NCI-H69 (cell line): ENCODE measurements around the gene RFX6.

ENCODE experiments used
- DNase-seq: peaks from one replicate; lab custom pipeline; 2025; lab: John Stamatoyannopoulos, UW

The RFX6 gene

DNA sequence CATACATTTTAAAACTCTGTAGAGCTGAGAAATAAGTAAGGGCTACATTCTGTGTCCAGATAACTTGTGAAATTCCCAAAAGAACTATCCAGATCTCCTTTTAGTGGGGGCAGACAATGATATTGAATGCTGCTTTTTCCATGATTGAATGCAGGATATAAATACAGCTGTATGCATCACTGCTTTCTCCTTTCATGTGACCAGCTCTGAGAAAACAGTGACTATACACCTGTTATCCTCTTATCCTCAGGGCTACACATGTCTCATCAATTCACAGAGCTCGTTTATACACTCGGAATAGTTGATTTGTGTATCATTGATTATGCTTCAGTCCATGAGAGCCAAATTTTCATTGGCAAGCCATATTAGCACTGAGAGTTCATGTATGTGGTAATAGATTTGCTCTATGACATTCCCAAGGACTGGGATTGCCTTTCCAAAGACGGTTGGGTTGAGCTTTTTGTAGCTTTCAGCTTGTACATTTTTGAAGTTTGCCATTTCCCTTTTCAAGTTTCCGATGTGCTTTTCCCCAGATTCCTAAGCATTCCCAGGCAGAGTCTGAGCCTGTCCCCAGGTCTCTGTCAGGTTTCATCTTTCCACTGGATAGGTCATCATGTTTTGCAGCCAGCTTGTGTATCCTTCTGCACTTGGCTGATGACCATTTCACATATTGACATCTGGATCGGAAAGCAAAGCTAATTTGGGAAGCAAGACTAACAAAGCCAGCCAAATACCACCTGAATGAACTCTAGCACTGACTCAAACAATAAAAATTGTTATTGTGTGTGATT lies 97.7 kb downstream of the RFX6 start:
- no peak for DNase-seq

DNA sequence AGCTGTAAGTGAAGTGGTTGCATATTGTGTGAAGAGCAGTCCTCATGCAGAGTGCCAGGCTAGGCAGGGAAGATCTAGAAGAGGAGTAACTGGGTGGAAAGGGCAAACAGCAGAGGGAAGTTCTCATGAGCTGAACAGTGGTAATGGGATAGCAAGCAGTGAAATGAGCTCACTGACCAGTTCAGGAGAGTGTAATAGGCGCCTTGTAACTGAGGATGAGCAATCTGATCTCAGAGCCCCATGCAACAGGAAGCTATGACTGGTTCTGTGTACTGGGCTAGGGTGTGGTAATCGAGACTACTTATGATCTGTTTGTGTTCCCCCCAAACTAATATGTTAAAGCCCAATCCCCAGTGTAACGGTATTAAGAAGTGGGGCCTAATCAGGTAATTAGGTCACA lies 98.6 kb downstream of the RFX6 start:
- no peak for DNase-seq

- DNase-seq = no peak
Observed at GRCh38 chr6:116979560-116979959, 102.5 kb downstream of the RFX6 start.
